ENCODE data around the gene ZDHHC3.
"Not testable (repeated sequence)": the region's sequence is repeated elsewhere in the genome, so short reads cannot be mapped to it uniquely, and the experiment has no call there.

Gene ZDHHC3

DNA sequence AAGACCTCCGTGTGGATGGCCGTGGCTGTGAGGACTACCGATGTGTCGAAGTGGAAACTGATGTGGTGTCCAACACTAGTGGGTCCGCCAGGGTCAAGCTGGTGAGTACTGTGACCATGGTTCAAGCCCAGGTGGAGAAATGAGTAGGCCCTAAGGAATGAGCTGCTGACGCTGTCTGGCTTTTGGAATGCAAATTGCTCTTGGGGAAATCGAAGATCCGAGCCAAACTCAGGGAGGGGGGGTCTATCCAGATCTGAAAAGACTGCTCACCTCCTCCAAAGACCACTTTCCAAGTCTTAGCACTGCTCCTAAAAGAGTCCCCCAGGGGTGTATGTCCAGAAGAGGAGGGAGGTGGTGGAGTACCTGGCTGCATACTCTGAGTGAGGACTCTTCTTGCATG is 13.2 kb upstream of the ZDHHC3 start:
- no peak for DNase-seq (ENCODE audit: low read depth)
- no peak overlapping the region for H3K4me3 ChIP-seq (ENCODE audit: low read length)
- TF ChIP-seq, protein P1, sequence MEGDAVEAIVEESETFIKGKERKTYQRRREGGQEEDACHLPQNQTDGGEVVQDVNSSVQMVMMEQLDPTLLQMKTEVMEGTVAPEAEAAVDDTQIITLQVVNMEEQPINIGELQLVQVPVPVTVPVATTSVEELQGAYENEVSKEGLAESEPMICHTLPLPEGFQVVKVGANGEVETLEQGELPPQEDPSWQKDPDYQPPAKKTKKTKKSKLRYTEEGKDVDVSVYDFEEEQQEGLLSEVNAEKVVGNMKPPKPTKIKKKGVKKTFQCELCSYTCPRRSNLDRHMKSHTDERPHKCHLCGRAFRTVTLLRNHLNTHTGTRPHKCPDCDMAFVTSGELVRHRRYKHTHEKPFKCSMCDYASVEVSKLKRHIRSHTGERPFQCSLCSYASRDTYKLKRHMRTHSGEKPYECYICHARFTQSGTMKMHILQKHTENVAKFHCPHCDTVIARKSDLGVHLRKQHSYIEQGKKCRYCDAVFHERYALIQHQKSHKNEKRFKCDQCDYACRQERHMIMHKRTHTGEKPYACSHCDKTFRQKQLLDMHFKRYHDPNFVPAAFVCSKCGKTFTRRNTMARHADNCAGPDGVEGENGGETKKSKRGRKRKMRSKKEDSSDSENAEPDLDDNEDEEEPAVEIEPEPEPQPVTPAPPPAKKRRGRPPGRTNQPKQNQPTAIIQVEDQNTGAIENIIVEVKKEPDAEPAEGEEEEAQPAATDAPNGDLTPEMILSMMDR (conservative IDR thresholded peaks at IDR 0.05; ENCODE audit: low read length): no peak

DNA sequence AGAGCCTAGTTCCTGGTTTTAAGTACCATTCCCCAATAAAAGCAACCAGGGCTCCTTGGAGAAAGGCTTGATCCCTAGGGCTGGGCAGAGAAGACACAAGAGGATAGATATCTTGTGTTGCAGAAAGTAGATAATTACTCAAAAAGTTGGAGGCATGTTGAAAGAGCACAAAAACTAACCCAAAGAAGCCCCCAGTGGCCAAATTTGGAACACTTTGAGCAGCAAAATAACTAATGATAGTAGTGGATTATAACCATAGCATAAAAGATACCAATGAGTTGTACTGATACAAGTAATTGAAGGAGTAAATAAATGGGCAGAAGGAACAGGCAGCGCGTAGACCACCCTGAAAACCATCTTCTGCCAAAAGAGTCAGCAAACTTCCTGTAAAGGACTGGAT is 12.1 kb upstream of the ZDHHC3 start:
- no peak for DNase-seq (ENCODE audit: low read depth)
- no peak overlapping the region for H3K4me3 ChIP-seq (ENCODE audit: low read length)
- TF ChIP-seq, protein P1 (conservative IDR thresholded peaks at IDR 0.05; ENCODE audit: low read length): peak; percentile 48

DNA sequence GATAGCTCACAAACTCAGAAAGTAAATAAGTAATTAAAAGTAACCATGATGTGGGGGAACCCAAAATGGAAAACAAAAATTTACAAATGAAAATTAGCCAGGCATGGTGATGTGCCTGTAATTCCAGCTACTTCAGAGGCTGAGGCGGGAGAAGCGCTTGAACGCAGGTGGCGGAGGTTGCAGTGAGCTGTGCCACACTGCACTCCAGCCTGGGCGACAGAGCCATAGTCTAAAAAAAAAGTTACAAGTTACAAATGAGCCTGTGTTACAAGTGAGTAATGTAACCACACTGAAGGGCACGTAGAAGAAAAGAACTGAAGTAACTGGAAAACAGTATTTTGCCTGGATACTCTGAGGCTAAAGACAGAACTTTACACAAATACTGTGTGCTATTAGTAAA is 11.4 kb upstream of the ZDHHC3 start:
- H3K4me3 ChIP-seq (ENCODE audit: low read length): no peak overlapping the region
- TF ChIP-seq, protein P1 (conservative IDR thresholded peaks at IDR 0.05; ENCODE audit: low read length): no peak
- DNase-seq (ENCODE audit: low read depth): no peak

DNA sequence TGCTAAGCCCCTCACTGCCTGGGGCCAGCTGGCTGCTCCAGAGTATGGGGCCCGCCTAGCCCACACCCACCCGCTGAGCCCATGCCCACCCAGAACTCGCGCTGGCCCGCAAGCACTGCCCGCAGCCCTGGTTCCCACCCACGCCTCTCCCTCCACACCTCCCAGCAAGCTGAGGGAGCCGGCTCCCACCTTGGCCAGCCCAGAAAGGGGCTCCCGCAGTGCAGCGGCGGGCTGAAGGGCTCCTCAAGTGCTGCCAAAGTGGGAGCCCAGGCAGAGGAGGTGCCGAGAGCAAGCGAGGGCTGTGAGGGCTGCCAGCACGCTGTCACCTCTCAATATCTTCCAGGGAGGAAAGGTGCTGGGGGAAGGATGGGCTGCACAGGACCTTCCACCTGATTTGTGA is 10.4 kb upstream of the ZDHHC3 start:
- H3K4me3 ChIP-seq (ENCODE audit: low read length); DNase-seq (ENCODE audit: low read depth): not testable (repeated sequence)

DNA sequence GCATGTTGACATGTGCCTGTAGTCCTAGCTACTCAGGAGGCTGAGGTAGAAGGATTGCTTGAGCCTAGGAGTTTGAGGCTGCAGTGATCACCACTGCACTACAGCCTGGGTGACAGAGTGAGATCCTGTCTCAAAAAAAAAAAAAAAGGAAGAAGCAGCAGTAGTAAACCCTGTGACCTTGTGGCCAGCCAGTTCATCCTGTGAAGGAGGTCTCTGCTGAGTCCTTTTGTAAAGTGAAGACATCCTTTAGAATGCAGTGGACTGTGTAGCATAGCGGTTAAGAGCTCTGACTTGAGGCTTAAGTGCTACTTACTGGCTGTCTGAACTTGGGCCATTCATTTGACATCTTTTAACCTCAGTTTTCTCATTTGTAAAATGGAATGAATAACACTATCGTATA is 8.4 kb upstream of the ZDHHC3 start:
- TF ChIP-seq, protein P1 (conservative IDR thresholded peaks at IDR 0.05; ENCODE audit: low read length): no peak
- DNase-seq (ENCODE audit: low read depth): no peak
- no peak overlapping the region for H3K4me3 ChIP-seq (ENCODE audit: low read length)

DNA sequence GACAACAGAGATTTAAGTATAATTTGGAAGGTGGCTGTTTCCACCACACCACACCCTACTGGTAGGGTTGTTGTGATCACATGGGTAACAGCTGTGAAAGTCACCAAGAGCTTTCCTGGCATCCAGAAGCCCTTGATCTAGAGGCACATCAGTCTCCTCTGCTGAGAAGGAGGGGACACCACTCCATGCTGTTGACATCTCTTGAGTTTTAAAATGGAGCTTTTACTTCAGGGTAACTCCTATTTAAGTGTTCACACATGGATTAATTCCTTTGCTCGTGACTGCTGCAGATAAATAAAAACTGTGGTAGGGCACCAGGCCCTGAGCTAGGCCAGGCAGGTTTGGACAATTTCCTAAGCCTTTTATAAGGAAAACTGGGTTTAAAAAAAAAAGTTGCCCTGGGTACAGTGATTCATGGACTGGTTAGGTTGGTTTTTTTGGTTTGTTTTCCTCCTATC is 7.5 kb upstream of the ZDHHC3 start:
- H3K4me3 ChIP-seq (ENCODE audit: low read length): no peak overlapping the region
- peak; percentile 38 for DNase-seq (ENCODE audit: low read depth)
- TF ChIP-seq, protein P1 (conservative IDR thresholded peaks at IDR 0.05; ENCODE audit: low read length): no peak

DNA sequence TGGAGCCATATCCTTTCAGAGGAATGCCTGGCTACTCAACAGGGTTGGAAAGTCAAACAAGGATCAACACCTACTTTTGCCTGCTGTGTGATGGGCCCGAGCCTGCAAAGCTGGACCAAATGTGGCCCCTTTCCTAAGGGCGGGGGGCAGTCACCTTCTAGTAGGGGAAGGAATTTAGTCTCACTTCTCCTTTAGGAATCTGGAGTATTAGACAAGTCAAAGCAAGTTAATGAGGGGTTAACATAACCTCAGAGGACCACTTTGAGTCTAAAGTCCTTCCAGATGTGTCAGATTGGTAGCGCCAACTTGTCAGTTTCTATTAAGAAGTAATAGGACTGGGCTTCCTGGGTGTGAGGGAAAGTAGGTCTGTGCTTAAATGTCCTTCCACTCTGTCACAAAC is 6.8 kb upstream of the ZDHHC3 start:
- no peak overlapping the region for H3K4me3 ChIP-seq (ENCODE audit: low read length)
- DNase-seq (ENCODE audit: low read depth): no peak
- TF ChIP-seq, protein P1 (conservative IDR thresholded peaks at IDR 0.05; ENCODE audit: low read length): no peak

DNA sequence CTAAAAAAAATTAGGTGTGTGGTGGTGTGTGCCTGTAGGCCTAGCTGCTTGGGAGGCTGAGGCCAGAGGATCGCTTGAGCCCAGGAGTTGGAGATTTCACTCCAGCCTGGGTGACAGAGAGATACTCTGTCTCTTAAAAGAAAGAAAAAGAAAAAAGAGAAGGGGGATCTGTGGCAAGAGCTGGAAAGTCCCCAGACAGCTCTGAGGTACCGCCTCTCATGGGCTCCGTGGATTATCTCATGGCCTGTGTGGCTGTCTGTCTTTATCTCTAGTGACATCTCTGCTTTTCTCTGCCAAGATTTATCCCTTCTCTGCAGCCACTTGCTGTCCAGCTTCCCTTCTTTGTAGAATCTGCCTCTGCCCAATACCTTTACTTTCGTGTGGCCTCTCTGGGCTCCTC is 5.8 kb upstream of the ZDHHC3 start:
- TF ChIP-seq, protein P1 (conservative IDR thresholded peaks at IDR 0.05; ENCODE audit: low read length): no peak
- no peak overlapping the region for H3K4me3 ChIP-seq (ENCODE audit: low read length)
- DNase-seq (ENCODE audit: low read depth): no peak

All from AG10803 (cell line).